Measurements from ENCODE around the gene ZNF189.

The ZNF189 gene

DNA sequence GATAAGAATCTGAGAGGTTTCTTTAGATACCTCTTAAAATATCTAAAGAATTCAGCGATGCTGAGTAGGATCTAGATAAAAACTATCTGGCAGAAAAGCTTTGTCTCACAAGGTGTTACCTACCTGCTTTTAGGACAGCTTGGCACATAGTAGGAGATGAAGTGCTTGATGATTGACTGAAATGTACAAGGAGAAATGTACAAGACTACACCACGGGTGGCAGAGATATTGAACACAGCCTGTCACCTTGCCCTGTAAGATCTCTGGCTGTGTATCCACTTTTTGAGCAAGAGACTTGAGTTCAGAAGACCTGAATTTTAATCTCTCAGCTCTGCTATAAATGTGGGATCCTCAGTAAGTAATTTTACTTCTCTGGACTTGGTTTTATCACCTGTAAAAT is 21.2 kb downstream of the ZNF189 start:
- TF ChIP-seq ZFX (IDR thresholded peaks at IDR 0.05; ENCODE audit: borderline replicate concordance): no peak
- TF ChIP-seq, protein P1, sequence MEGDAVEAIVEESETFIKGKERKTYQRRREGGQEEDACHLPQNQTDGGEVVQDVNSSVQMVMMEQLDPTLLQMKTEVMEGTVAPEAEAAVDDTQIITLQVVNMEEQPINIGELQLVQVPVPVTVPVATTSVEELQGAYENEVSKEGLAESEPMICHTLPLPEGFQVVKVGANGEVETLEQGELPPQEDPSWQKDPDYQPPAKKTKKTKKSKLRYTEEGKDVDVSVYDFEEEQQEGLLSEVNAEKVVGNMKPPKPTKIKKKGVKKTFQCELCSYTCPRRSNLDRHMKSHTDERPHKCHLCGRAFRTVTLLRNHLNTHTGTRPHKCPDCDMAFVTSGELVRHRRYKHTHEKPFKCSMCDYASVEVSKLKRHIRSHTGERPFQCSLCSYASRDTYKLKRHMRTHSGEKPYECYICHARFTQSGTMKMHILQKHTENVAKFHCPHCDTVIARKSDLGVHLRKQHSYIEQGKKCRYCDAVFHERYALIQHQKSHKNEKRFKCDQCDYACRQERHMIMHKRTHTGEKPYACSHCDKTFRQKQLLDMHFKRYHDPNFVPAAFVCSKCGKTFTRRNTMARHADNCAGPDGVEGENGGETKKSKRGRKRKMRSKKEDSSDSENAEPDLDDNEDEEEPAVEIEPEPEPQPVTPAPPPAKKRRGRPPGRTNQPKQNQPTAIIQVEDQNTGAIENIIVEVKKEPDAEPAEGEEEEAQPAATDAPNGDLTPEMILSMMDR (IDR thresholded peaks at IDR 0.05): no peak
- H3K27ac ChIP-seq: no peak overlapping the region

DNA sequence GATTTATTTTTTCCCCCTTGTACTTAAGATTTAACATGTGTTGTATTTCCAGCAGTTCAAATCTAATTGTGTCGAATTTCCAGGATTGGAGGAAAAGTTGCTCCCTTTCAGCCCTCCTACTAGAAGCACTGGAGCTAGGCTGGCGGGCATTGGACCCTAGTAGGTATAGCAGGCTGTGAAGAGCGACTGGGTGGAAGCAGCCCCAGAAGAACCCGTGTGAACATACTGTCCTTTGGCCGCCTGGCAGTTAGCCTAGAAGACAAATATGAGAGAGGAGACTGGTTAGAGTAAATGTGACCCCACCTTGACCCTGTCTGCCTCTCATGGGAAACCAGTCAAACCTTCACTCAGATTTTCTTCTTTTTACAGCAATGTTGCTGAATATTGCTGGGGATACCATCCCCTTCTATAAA is 23.0 kb downstream of the ZNF189 start:
- H3K27ac ChIP-seq: no peak overlapping the region
- TF ChIP-seq, protein P1 (IDR thresholded peaks at IDR 0.05): no peak
- TF ChIP-seq ZFX (IDR thresholded peaks at IDR 0.05; ENCODE audit: borderline replicate concordance): no peak

DNA sequence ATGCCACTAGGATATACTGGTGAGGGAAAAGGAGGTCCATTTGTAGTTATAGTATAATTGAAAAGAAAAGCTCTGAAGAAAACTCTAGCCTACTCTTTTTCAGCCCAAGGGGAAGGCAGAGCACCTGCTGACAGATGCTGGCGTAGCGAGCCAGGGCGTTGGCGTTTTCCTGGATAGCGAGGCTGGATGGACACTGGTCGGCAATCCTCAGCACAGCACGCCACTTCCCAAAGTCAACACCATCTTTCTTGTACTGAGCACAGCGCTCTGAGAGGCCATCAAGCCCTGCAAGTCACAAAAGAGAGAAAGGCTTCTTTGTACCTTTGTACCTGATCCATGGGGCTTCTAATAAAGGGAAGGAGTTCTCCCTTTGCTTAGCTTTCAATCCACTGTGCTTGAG is 28.7 kb downstream of the ZNF189 start:
- TF ChIP-seq ZFX (IDR thresholded peaks at IDR 0.05; ENCODE audit: borderline replicate concordance): no peak
- TF ChIP-seq, protein P1 (IDR thresholded peaks at IDR 0.05): no peak
- no peak overlapping the region for H3K27ac ChIP-seq

DNA sequence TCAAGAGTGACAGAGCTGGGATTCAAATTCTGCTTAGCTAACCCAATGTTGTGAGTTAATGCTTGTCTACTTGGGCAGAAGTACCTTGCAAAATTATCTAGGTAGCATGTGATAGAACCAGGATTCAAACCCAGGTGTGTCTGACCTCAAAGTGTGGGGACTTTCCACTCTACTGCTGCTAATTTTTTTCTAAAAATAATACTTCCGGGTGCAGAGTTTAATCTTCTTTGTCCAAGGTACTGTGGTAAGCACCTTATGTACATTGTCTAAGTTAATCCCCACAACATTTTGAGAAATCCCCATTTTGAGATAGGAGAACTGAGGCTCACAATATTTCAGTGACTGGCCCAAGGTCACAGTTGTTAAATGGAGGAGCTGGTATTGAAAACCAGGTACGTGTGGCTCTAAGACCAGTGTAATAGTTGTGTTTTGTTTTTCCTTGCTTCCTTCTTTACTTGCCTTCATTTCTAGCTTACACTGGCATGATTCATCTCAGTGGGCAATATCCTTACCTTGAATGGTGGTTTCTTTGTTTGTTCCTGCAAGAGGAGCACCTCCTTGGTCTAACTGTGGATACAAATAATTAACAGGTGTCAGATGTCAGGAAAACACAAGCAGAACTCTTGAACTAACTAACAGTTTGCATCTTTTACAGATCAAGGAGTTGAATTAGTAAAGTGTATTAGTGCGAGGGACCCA is 29.5 kb downstream of the ZNF189 start:
- H3K27ac ChIP-seq: no peak overlapping the region
- TF ChIP-seq, protein P1 (IDR thresholded peaks at IDR 0.05): no peak
- no peak for TF ChIP-seq ZFX (IDR thresholded peaks at IDR 0.05; ENCODE audit: borderline replicate concordance)

DNA sequence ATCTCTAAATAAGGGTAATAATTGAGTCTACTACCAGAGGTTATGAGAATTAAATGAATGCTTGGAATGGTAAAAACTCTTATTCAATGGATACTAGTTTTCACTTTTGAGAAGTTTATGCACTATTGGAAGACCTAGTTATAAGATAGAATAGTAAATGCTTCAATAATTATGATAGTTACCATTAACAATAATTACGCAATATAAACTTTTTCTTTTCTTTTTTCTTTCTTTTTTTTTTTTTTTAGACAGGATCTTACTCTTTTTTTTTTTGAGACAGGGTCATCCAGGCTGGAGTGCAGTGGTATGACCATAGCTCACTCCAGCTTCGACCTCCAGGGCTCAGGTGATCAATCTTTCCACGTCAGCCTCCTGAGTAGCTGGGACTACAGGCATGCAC is 30.3 kb downstream of the ZNF189 start:
- TF ChIP-seq, protein P1 (IDR thresholded peaks at IDR 0.05): no peak
- no peak for TF ChIP-seq ZFX (IDR thresholded peaks at IDR 0.05; ENCODE audit: borderline replicate concordance)
- no peak overlapping the region for H3K27ac ChIP-seq

DNA sequence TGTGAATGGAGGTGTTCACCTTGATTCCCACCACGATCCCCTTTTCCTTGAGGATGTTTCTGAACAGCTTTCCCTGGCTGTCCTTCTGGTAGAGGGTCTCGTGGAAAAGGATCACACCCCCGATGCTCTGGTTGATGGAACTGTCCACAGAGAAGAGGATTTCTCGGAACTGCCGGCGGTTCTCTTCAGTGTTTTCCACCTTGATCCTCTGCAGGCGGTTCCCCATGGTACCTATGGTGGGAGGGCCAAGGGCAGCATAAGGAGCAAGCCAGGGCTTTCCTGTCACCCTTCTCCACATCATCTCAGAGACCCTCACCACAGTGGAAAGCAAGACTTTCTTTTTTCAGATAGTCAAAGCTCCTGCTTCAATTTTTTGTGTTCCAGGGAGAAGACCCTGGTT is 31.1 kb downstream of the ZNF189 start:
- no peak overlapping the region for H3K27ac ChIP-seq
- TF ChIP-seq, protein P1 (IDR thresholded peaks at IDR 0.05): no peak
- no peak for TF ChIP-seq ZFX (IDR thresholded peaks at IDR 0.05; ENCODE audit: borderline replicate concordance)

DNA sequence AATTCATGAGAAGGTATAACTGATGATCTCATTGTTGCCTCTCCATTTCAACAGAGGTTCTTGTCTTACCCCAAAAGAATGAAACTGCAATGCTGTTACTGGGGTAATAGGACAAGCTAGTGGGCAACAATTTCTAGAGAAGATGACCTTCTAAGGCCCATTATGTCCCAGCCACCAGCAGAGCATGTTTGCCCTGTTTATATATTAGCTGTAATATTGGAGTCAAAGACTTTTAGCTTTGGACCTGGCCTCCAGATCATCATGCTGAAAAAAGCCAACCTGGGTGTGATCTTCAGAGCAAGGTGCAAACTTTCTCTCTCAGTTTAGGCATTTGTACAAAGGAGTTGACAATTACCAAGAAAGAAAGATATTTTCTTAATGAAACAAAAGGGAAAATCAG is 33.5 kb downstream of the ZNF189 start:
- H3K27ac ChIP-seq: no peak overlapping the region
- TF ChIP-seq, protein P1 (IDR thresholded peaks at IDR 0.05): no peak
- TF ChIP-seq ZFX (IDR thresholded peaks at IDR 0.05; ENCODE audit: borderline replicate concordance): no peak

All from 22Rv1 (cell line).